HG03196 (cell line): Measurements from ENCODE around the gene FAM78B.

Experiments
- ATAC-seq: cut with Tn5 transposase; IDR thresholded peaks from one replicate; pipeline ENCODE4 v1.9.1; 2021; ENCODE audit not compliant: unreplicated experiment

The FAM78B gene

GRCh38 chr1:166164995-166165660 is 1.7 kb downstream of the FAM78B start:
- no peak for ATAC-seq

- ATAC-seq, result no peak
These were observed 2.2 kb downstream of the FAM78B start for GRCh38 chr1:166164646-166164994.

GRCh38 chr1:166159656-166160055 is 7.1 kb downstream of the FAM78B start:
- no peak for ATAC-seq

GRCh38 chr1:166156674-166157073 is 10.1 kb downstream of the FAM78B start:
- no peak for ATAC-seq

GRCh38 chr1:166155108-166155507 is 11.7 kb downstream of the FAM78B start:
- ATAC-seq, result no peak

GRCh38 chr1:166153525-166154314 is 13.1 kb downstream of the FAM78B start:
- no peak for ATAC-seq

GRCh38 chr1:166152978-166153377 is 13.8 kb downstream of the FAM78B start:
- no peak for ATAC-seq

GRCh38 chr1:166151804-166152203 is 15.0 kb downstream of the FAM78B start:
- ATAC-seq, result no peak

- ATAC-seq, result no peak
These were observed 21.3 kb downstream of the FAM78B start for GRCh38 chr1:166145499-166145898.

GRCh38 chr1:166141969-166142368 is 24.8 kb downstream of the FAM78B start:
- ATAC-seq, result no peak

- no peak for ATAC-seq
These were observed 26.6 kb downstream of the FAM78B start for GRCh38 chr1:166140251-166140650.

- no peak for ATAC-seq
These were observed 27.1 kb downstream of the FAM78B start for GRCh38 chr1:166139735-166140134.

GRCh38 chr1:166136699-166137401 is 30.0 kb downstream of the FAM78B start:
- no peak for ATAC-seq

GRCh38 chr1:166136222-166136621 is 30.6 kb downstream of the FAM78B start:
- no peak for ATAC-seq

GRCh38 chr1:166133857-166134256 is 32.9 kb downstream of the FAM78B start:
- no peak for ATAC-seq

GRCh38 chr1:166133276-166133841 is 33.4 kb downstream of the FAM78B start:
- ATAC-seq, result no peak

GRCh38 chr1:166132496-166132895 is 34.3 kb downstream of the FAM78B start:
- no peak for ATAC-seq

GRCh38 chr1:166129006-166129405 is 37.8 kb downstream of the FAM78B start:
- no peak for ATAC-seq

- no peak for ATAC-seq
These were observed 38.6 kb downstream of the FAM78B start for GRCh38 chr1:166128195-166128594.

GRCh38 chr1:166127003-166127402 is 39.8 kb downstream of the FAM78B start:
- ATAC-seq, result no peak

- no peak for ATAC-seq
These were observed 43.8 kb downstream of the FAM78B start for GRCh38 chr1:166122873-166123466.
